GM12865 (cell line): ENCODE results near the gene GPR62.

Experiments
- DNase-seq: peaks from one replicate; pipeline ENCODE4 v3.0.0; 2010; ENCODE audit warnings: low read depth
- H3K4me3 ChIP-seq: 2 replicates; pipeline ENCODE4 v1.5.1; 2011; ENCODE audit warnings: mild to moderate bottlenecking, low read depth, low read length, control low read depth
- TF ChIP-seq, protein P1 (sequence below): IDR thresholded peaks from 2 replicates; pipeline ENCODE4 v1.5.1; 2011; ENCODE audit warnings: low read length, control low read depth, low read depth, inconsistent platforms; ENCODE audit not compliant: insufficient read depth; ENCODE audit errors: missing control alignments

Gene GPR62

GRCh38 chr3:52004906-52005395, 49.8 kb downstream of the GPR62 start:
- TF ChIP-seq, protein P1, sequence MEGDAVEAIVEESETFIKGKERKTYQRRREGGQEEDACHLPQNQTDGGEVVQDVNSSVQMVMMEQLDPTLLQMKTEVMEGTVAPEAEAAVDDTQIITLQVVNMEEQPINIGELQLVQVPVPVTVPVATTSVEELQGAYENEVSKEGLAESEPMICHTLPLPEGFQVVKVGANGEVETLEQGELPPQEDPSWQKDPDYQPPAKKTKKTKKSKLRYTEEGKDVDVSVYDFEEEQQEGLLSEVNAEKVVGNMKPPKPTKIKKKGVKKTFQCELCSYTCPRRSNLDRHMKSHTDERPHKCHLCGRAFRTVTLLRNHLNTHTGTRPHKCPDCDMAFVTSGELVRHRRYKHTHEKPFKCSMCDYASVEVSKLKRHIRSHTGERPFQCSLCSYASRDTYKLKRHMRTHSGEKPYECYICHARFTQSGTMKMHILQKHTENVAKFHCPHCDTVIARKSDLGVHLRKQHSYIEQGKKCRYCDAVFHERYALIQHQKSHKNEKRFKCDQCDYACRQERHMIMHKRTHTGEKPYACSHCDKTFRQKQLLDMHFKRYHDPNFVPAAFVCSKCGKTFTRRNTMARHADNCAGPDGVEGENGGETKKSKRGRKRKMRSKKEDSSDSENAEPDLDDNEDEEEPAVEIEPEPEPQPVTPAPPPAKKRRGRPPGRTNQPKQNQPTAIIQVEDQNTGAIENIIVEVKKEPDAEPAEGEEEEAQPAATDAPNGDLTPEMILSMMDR: no peak
- no peak overlapping the region for H3K4me3 ChIP-seq

GRCh38 chr3:52005571-52005986, 50.4 kb downstream of the GPR62 start:
- no peak for DNase-seq
- H3K4me3 ChIP-seq: no peak overlapping the region
- TF ChIP-seq, protein P1: no peak

More at GRCh38 chr3:52004906-52005395, 49.8 kb downstream of the GPR62 start:
- no peak for DNase-seq

DNA sequence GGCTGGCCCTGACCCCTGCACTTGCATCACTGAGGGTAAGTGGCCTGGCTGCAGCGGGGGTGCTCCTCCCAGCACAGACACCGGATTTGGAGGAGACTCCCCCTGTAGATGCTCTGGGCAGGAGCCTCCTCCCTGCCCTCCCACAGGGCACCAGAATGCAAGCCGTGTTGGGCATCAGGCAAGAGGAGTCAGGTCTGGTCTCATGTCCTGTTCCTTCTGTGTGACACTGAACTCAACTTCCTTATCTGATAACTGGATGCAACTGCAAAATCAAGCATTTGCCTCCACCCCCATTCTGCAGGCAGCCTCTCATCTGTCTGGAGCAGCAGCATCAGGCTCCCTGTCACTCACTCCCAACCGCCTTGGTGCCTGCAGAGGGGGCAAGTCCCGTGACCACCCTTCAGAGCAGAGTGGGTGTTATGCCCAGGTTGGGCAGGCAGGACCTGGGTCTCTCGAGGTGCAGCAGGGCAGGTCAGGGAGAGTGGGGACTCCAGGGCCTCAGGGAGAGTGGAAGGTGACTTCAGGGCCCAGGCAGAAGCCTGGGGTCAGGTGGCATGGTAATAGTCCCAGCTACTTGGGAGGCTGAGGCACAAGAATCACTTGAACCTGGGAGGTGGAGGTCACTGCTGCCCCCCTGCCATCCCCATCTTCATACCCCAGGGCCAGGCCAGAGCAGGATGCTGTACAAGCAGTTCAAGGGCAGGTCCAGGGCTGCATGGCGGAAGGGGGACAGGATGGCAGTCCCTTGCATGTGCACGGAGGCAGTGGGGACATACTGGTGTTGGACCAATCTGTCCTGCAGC, 51.0 kb downstream of the GPR62 start:
- no peak overlapping the region for H3K4me3 ChIP-seq
- no peak for DNase-seq
- TF ChIP-seq, protein P1: no peak

- TF ChIP-seq, protein P1: no peak
- DNase-seq: no peak
These were observed 51.6 kb downstream of the GPR62 start for GRCh38 chr3:52006820-52007133.

More at GRCh38 chr3:52006820-52007133, 51.6 kb downstream of the GPR62 start:
- H3K4me3 ChIP-seq: no peak overlapping the region
